Measurements from ENCODE around the gene TMEM101. TPM values are rescaled to one million over a fixed set of nuclear protein-coding genes. Genes with fewer than 3 reads are reported as not detected.

The TMEM101 gene
- total and polyA plus RNA-seq, 2 donors (not counting 1 experiment from before 2014, with no cell fraction given) = 26.0 to 107 TPM

DNA sequence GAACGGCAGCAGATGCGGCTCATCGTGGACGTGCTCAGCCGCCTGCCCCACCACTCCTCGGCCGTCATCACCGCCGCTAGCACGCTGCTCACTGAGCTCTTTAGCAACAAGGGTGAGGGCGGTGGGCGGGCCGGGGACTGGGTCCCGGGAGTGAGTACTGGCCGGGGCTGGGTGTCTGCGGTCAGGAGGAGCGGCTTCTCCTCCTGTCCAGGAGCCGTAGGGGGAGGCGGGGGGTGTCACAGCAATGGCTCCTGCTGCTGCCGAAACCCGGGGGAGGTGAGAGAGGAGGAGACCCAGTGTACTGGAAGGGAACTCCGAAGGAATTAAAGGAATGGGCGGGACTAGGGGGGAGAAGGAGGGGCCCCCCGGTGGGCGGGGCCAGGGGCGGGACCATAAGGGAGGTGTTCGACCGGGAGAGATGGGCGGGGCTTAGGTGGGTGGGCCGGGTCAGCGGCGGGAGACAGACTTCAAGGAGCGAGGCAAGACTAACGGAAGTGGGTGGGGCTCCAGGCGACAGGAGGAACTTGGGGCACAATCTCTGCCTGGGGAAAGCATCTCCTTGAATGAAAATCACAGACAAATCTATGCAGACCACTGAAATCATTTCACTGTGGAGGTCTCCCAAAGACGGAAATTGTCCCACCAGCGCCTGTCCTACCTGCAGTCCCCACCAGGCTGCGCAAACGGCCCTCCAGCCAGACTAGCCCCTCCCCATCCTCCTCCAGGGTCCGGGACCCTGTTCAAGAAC, 8.0 kb downstream of the TMEM101 start:
- Histone ChIP-seq H3K4me3 (replicated peaks in 1 of 4; ENCODE audit: control extremely low read depth in 1 of 4, insufficient read depth in 1 of 4, low read depth in 3 of 4, low read length in 4 of 4) (peak overlapping the region; percentile 67 to 79 (median 70)), H3K4me1 (ENCODE audit: control insufficient read depth, extremely low read depth, insufficient read depth, low read length) (peaks cover 21% of the 10 kb centered on the region), H2AFZ (ENCODE audit: low read length) (peak overlapping the region; percentile 86), H3K27ac (ENCODE audit: insufficient read depth, low read length) (peak overlapping the region; percentile 69), H3K9me3 (ENCODE audit: control insufficient read depth, insufficient read depth, low read depth, low read length) (no peaks in the 10 kb centered on the region), H3K79me2 (ENCODE audit: control insufficient read depth, insufficient read depth, low read length) (no peaks in the 10 kb centered on the region), H3K4me2 (ENCODE audit: extremely low read depth, insufficient read depth, low read length) (peak overlapping the region; percentile 93), H3K9ac (ENCODE audit: insufficient read depth, low read length) (peak overlapping the region; percentile 40), H4K20me1 (ENCODE audit: control insufficient read depth, extremely low read depth, insufficient read depth, low read length) (no peaks in the 10 kb centered on the region), H3K36me3 (ENCODE audit: control insufficient read depth, insufficient read depth, low read length) (peaks cover 3% of the 10 kb centered on the region), H3K27me3 (ENCODE audit: control insufficient read depth, insufficient read depth, low read length) (no peaks in the 10 kb centered on the region)
- no peak for TF ChIP-seq EZH2 (IDR thresholded peaks at IDR 0.05; ENCODE audit: low read length, missing control alignments)
- TF ChIP-seq, protein P1, sequence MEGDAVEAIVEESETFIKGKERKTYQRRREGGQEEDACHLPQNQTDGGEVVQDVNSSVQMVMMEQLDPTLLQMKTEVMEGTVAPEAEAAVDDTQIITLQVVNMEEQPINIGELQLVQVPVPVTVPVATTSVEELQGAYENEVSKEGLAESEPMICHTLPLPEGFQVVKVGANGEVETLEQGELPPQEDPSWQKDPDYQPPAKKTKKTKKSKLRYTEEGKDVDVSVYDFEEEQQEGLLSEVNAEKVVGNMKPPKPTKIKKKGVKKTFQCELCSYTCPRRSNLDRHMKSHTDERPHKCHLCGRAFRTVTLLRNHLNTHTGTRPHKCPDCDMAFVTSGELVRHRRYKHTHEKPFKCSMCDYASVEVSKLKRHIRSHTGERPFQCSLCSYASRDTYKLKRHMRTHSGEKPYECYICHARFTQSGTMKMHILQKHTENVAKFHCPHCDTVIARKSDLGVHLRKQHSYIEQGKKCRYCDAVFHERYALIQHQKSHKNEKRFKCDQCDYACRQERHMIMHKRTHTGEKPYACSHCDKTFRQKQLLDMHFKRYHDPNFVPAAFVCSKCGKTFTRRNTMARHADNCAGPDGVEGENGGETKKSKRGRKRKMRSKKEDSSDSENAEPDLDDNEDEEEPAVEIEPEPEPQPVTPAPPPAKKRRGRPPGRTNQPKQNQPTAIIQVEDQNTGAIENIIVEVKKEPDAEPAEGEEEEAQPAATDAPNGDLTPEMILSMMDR (conservative IDR thresholded peaks at IDR 0.05 in 1 of 2, IDR thresholded peaks at IDR 0.05 in 1 of 2; ENCODE audit: low read depth in 1 of 2, low read length in 2 of 2) = peak; percentile 59 to 66
- peak; percentile 92 to 98 for DNase-seq (ENCODE audit: low read depth in 2 of 2)

DNA sequence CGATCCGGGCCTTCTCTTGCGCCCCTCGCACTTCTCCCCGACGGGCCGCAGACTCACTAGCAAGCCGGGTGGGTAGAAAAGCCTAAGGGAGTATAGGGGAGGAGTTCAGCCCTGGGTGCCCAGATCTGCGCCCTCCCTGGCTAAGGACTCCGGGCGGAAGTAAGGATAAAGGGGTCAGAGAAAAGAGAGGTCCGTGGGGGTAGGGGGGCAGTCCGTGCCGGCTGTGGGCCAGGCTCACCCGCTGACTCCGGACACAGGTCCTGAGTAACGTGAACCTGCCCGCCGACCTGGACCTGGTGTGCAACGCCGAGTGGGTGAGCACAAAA, 8.5 kb downstream of the TMEM101 start:
- no peak for DNase-seq (ENCODE audit: low read depth in 2 of 2)
- Histone ChIP-seq H3K36me3 (ENCODE audit: control insufficient read depth, insufficient read depth, low read length) (peaks cover 3% of the 10 kb centered on the region), H3K4me3 (replicated peaks in 1 of 4; ENCODE audit: control extremely low read depth in 1 of 4, insufficient read depth in 1 of 4, low read depth in 3 of 4, low read length in 4 of 4) (peak overlapping the region; percentile 33 to 71 (median 52)), H3K4me1 (ENCODE audit: control insufficient read depth, extremely low read depth, insufficient read depth, low read length) (peaks cover 19% of the 10 kb centered on the region), H3K4me2 (ENCODE audit: extremely low read depth, insufficient read depth, low read length) (peak overlapping the region; percentile 71), H3K27me3 (ENCODE audit: control insufficient read depth, insufficient read depth, low read length) (no peaks in the 10 kb centered on the region), H3K9ac (ENCODE audit: insufficient read depth, low read length) (peak overlapping the region; percentile 37), H3K9me3 (ENCODE audit: control insufficient read depth, insufficient read depth, low read depth, low read length) (no peaks in the 10 kb centered on the region), H3K27ac (ENCODE audit: insufficient read depth, low read length) (peak overlapping the region; percentile 69), H2AFZ (ENCODE audit: low read length) (peak overlapping the region; percentile 16), H4K20me1 (ENCODE audit: control insufficient read depth, extremely low read depth, insufficient read depth, low read length) (no peaks in the 10 kb centered on the region), H3K79me2 (ENCODE audit: control insufficient read depth, insufficient read depth, low read length) (no peaks in the 10 kb centered on the region)
- no peak for TF ChIP-seq EZH2 (IDR thresholded peaks at IDR 0.05; ENCODE audit: low read length, missing control alignments)
- TF ChIP-seq, protein P1 (conservative IDR thresholded peaks at IDR 0.05 in 1 of 2, IDR thresholded peaks at IDR 0.05 in 1 of 2; ENCODE audit: low read depth in 1 of 2, low read length in 2 of 2) = no peak

DNA sequence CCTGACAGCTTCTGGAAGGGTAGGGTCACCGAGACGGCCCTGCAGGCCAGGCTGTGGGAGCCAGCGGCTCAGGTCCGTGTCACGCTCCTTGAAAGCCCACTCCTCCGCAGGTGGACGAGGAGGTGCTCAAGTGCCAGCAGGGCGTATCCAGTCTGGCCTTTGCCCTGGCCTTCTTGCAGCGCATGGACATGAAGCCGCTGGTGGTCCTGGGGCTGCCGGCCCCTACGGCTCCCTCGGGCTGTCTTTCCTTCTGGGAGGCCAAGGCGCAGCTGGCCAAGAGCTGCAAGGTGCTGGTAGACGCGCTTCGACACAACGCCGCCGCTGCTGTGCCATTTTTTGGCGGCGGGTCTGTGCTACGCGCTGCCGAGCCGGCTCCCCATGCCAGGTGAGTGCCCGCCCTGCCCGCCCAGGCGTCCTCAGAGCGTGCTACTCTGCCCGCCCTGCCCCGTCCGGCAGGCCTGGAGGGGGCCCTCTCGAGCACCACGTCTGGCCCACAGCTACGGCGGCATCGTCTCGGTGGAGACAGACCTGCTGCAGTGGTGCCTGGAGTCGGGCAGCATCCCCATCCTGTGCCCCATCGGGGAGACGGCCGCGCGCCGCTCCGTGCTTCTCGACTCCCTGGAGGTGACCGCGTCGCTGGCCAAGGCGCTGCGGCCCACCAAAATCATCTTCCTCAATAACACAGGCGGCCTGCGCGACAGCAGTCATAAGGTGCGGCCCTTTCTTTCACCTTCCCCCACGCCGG, 9.1 kb downstream of the TMEM101 start:
- Histone ChIP-seq H3K4me3 (replicated peaks in 1 of 4; ENCODE audit: control extremely low read depth in 1 of 4, insufficient read depth in 1 of 4, low read depth in 3 of 4, low read length in 4 of 4) (peak overlapping the region; percentile 33 to 71 (median 52)), H2AFZ (ENCODE audit: low read length) (peak overlapping the region; percentile 16), H3K4me1 (ENCODE audit: control insufficient read depth, extremely low read depth, insufficient read depth, low read length) (peaks cover 19% of the 10 kb centered on the region), H3K9me3 (ENCODE audit: control insufficient read depth, insufficient read depth, low read depth, low read length) (no peaks in the 10 kb centered on the region), H3K79me2 (ENCODE audit: control insufficient read depth, insufficient read depth, low read length) (no peaks in the 10 kb centered on the region), H3K27ac (ENCODE audit: insufficient read depth, low read length) (peak overlapping the region; percentile 69), H3K27me3 (ENCODE audit: control insufficient read depth, insufficient read depth, low read length) (no peaks in the 10 kb centered on the region), H3K4me2 (ENCODE audit: extremely low read depth, insufficient read depth, low read length) (peak overlapping the region; percentile 71), H3K36me3 (ENCODE audit: control insufficient read depth, insufficient read depth, low read length) (peaks cover 3% of the 10 kb centered on the region), H4K20me1 (ENCODE audit: control insufficient read depth, extremely low read depth, insufficient read depth, low read length) (no peaks in the 10 kb centered on the region), H3K9ac (ENCODE audit: insufficient read depth, low read length) (peak overlapping the region; percentile 37)
- no peak for DNase-seq (ENCODE audit: low read depth in 2 of 2)
- TF ChIP-seq, protein P1 (conservative IDR thresholded peaks at IDR 0.05 in 1 of 2, IDR thresholded peaks at IDR 0.05 in 1 of 2; ENCODE audit: low read depth in 1 of 2, low read length in 2 of 2) = peak in 1 of 2 donors; percentile 34
- TF ChIP-seq EZH2 (IDR thresholded peaks at IDR 0.05; ENCODE audit: low read length, missing control alignments) = peak; percentile 51

Data from fibroblast of lung (primary cell).